Mesodermal cell (in vitro differentiated cells): Measurements from ENCODE around the gene ABCF2. TPM values are rescaled to one million over a fixed set of nuclear protein-coding genes. Genes with fewer than 3 reads are reported as not detected.

ENCODE experiments used
- H3K27ac ChIP-seq: 2 replicates; pipeline ENCODE4 v1.7.0; 2013; ENCODE audit warnings: mild to moderate bottlenecking, low read depth, low read length, moderate library complexity; ENCODE audit not compliant: severe bottlenecking
- H3K36me3 ChIP-seq: 2 replicates; pipeline ENCODE4 v1.7.1; 2013; ENCODE audit warnings: mild to moderate bottlenecking, low read length, moderate library complexity; ENCODE audit not compliant: control insufficient read depth, insufficient read depth
- H3K4me1 ChIP-seq: one replicate; pipeline ENCODE4 v1.7.1; 2013; ENCODE audit warnings: mild to moderate bottlenecking, low read length; ENCODE audit not compliant: insufficient read depth, control insufficient read depth, poor library complexity, severe bottlenecking
- H3K4me3 ChIP-seq: 2 replicates; pipeline ENCODE4 v1.7.0; 2013; ENCODE audit warnings: low read length, control low read depth, mild to moderate bottlenecking; ENCODE audit not compliant: insufficient read depth, poor library complexity, severe bottlenecking; ENCODE audit errors: extremely low read depth
- H3K9me3 ChIP-seq: 2 replicates; pipeline ENCODE4 v1.7.1; 2013; ENCODE audit warnings: mild to moderate bottlenecking, low read length, moderate library complexity; ENCODE audit not compliant: control insufficient read depth
- WGBS, 2 experiments: methylation state at CpG; one replicate each; pipeline ENCODE4 v1.1.5; 2013; ENCODE audit warnings: missing lambda C conversion rate in 2 of 2; ENCODE audit not compliant: insufficient coverage in 2 of 2; 5-methylcytosine and 5-hydroxymethylcytosine counted together
- polyA plus RNA-seq, 2 experiments: library from polyadenylated mRNA; stranded (reverse); fragments of 50-300 nt; gene quantifications; one replicate each; pipeline ENCODE4 v1.2.3, GENCODE V29; 2013

ABCF2 gene
- polyA plus RNA-seq (2013, experiment 1 of 2): 38.7 TPM
- polyA plus RNA-seq (2013, experiment 2 of 2): 33.6 TPM

DNA sequence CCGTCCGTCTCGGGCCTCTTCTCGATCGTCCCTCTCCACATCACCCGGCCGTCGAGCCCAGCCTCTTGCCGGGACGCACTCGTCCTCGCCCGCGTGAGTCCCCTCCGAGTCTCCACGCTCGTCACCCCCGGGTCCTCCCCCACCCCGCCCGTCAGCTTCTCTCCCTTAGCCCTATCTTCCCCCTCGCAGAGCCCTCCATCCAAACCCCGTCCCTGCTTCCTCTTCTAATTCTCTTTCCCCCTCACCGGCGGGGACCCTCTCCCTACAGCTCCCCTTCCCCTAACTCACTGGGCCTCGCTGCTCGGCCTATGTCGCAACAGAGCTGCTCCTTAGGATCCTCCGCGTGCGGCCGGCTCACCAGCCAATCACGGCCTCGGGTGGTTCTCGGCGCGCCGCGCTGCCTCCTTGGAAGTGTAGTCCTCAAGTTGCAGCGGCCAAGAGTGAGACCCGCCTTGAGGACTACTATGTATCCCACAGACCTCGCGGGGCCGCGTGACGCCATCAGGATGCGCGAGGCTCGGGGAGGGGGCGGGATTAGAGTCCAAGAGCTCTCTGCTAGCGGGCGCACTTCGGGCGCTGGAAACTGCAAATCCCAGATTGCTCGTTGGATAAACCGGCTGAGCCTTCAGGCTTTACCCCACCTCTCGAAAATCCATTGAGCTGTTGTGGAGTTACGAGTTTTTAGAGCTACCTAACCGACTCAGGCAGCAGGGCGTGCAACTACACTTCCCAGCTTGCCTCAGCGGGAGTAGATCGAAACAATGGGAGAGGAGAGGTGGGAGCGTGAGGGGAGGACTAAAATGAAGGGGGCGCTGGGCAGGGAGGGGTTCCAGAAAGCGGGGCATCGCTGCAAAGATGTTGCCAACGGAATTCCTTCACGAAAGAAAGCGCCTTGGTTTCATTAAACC, at the start of gene ABCF2:
Gene ABCF2 (minus strand): TSS at position 331 of the 908 bp plus-strand sequence. CDS start 747 bp downstream, outside the sequence.
- H3K27ac ChIP-seq: peak within 1 kb of the TSS; percentile 94
- peaks cover 15% of the 10 kb centered on the region for H3K4me1 ChIP-seq
- 0% methylated on average over 54 to 63 of the region's 68 CpGs for WGBS, 2 experiments
- H3K36me3 ChIP-seq: peaks cover 30% of the 10 kb centered on the region
- H3K4me3 ChIP-seq: peak within 1 kb of the TSS; percentile 88
- H3K9me3 ChIP-seq: no peaks in the 10 kb centered on the region

DNA sequence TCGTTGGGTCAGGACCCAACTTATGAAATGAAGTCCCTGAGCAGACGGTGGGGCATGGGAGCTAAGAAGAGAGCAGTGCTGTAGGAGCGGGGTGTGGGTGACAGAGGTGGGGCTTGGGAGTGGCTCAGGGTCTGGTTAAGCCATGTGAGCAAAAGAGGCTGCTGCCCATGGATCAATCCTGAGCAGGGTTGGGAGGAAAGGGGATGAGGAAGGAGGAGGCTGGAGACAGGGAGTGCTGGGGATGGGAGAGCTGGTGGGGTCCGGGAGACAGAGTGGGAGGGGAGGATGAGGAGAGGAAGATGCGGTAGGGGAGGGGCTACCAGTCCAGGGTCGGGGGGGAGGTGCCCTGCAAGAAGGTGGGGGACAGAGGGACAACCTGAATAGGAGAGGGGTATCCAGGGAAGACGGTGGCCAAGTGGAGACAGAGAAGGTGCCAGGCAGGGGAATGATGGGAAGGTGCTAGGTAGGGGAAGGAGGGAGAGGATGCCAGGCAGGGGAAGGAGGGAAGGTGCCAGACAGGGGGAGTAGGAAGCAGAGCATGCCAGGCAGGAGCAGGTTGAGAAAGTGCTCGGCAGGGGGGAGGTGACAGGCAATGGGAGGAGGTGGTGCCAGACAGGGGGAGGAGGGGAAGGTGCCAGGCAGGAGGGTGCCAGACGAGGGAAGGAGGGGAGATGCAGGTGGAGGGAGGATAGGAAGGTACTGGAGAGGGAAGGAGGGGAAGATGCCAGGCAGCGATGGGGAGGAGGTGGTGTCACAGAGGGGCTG, 49.0 kb upstream of the ABCF2 start:
- no peak overlapping the region for H3K4me3 ChIP-seq
- H3K27ac ChIP-seq: no peak overlapping the region
- H3K9me3 ChIP-seq: no peaks in the 10 kb centered on the region
- no peaks in the 10 kb centered on the region for H3K4me1 ChIP-seq
- no peaks in the 10 kb centered on the region for H3K36me3 ChIP-seq
- WGBS, 2 experiments: 33% methylated on average over 9 to 10 of the region's 10 CpGs

DNA sequence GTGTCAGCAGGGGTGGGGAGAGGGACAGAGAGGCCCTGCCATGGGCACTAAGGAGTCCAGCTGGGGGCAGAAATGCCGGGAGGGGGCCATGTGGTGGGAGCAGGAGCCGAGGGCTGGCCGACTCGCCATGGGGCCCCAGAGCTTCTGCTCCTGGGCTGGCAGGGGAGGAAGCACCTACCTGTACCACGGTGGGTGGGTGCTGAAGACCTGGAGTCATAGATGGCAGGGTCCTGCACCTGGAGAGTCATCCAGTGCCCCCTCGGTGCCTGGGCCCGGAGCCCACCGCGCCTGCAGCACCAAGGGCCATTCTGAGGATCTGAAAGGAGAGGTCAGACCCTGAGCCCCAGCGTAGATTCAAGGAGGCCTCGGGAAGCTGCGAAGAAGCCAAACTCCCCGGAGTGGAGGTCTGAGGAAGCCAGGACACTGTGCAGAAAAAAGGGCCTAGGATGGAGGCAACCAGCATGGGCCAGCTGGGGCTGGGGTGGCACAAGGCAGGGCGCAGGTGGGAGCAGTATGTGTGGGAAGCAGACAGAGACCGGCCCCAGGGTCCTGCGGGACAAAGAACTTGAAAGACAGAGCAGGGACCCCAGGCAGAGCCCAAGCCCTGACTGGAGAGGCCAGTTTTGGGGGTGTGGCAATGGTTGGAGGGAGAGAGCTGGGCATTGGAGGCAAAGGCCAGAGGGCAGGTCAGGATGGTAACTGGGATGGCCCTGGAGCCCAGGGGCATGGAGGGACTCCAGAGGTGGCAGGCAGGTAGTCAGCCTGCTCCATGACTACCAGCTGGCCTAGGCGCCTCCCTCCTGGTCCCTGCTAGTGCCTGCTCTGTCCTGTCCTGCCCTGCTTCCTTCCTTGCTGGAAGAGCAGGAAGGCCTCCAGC, 48.2 kb upstream of the ABCF2 start:
- H3K4me1 ChIP-seq: no peaks in the 10 kb centered on the region
- no peak overlapping the region for H3K27ac ChIP-seq
- WGBS, 2 experiments: 81 to 88% methylated on average over 13 to 17 of the region's 17 CpGs
- no peaks in the 10 kb centered on the region for H3K9me3 ChIP-seq
- no peaks in the 10 kb centered on the region for H3K36me3 ChIP-seq
- H3K4me3 ChIP-seq: no peak overlapping the region

DNA sequence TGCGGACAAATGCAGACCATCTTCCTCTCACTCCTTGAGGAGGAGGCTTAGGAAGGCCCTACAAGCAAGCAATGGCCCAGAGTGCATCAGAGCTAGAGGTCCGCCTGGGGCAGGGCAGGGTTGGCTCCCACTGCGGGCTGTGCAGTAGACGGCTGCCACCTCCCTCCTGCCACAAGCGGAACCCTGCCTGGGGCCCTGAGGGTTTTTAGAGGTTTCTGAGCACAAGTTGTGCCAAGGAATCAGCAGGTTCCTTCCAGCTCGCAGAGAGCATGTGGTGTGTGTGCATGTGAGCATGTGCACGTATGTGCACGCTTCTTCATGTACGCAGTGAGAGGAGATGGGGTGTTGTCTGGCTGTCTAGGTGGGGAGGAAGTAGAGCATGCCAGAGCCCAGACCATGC, 47.4 kb upstream of the ABCF2 start:
- no peaks in the 10 kb centered on the region for H3K9me3 ChIP-seq
- no peaks in the 10 kb centered on the region for H3K36me3 ChIP-seq
- no peak overlapping the region for H3K4me3 ChIP-seq
- no peak overlapping the region for H3K27ac ChIP-seq
- WGBS, 2 experiments: 93 to 97% methylated on average over 7 to 9 of the region's 9 CpGs
- no peaks in the 10 kb centered on the region for H3K4me1 ChIP-seq

DNA sequence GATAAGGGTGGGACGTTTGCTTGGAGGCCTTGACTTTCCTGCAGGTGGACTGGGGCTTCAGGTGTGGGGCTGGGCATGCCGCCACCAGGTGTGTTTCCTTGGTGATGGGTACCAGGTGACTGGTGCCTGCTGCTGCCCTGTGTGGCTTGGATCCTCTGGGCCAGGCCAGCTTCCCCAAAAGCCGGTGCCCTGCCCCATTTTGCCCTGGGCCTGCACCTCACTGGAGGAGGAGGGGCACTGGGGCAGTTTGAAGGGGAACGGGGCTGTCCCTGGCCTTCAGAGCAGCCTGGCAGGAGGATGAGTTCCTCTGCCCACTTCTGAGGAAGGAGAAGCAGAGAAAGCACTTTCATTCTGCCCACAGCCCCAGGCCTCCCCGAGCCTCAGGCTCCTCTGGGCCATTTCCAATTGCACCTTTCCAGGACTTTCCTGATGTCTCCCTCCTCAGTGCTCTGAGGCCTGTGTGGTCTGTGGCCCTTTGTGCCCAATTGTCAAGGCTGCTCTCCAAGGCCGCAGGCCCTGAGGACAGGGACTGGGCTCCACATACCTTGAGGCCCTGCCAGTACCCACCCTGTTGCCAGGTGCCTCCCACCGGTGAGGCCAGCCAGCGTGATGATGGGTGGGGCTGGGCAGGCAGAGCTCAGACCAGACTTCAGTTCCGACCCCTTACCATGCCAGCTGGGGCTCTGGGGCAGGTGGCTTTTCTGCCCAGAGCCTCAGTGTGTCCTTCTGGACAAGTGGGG, 46.8 kb upstream of the ABCF2 start:
- 87 to 92% methylated on average over 6 to 8 of the region's 9 CpGs for WGBS, 2 experiments
- Histone ChIP-seq H3K4me1 (no peaks in the 10 kb centered on the region), H3K27ac (no peak overlapping the region), H3K36me3 (no peaks in the 10 kb centered on the region), H3K4me3 (no peak overlapping the region), H3K9me3 (no peaks in the 10 kb centered on the region)

DNA sequence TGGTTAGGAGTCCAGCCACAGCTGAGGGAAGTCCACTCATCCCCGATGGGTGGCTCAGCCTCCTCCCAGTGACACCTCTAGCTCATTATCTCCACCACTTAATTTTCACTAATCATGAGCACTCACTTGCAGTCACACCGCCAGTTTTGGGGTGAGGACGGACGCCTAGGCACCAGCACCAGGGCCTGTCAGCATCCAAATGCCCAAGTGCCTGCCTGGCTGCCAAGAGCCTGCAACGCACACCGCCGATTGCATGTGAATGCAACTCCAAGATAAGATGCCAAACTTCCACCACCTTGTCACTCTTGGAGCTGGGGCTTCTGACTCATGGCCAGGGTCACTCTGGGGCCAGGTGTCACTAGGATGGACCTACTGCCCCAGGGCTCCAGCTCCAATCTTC, 45.9 kb upstream of the ABCF2 start:
- H3K27ac ChIP-seq: no peak overlapping the region
- H3K4me1 ChIP-seq: no peaks in the 10 kb centered on the region
- no peaks in the 10 kb centered on the region for H3K9me3 ChIP-seq
- 88 to 94% methylated on average over 5 to 7 of the region's 7 CpGs for WGBS, 2 experiments
- no peaks in the 10 kb centered on the region for H3K36me3 ChIP-seq
- no peak overlapping the region for H3K4me3 ChIP-seq

DNA sequence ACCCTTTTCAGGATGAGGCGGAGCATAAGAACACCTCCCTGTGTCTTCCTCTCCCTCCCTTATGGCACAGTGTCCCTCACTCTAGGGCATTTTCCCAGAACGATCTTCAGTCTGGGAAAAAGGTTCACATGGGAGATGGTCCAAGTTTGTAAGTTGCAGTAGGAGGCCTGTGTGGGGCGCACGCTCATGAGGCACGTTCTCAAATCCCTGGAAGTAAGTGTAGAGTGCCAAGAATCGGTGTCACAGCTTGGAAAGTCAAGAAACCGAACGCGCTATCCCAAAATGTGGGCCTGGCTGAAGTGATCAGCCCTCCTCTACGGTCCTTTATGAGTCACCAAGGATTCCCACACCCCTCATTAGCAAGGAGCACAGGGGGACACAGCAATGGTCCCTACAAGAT, 45.4 kb upstream of the ABCF2 start:
- H3K27ac ChIP-seq: no peak overlapping the region
- H3K4me1 ChIP-seq: no peaks in the 10 kb centered on the region
- no peaks in the 10 kb centered on the region for H3K36me3 ChIP-seq
- no peaks in the 10 kb centered on the region for H3K9me3 ChIP-seq
- no peak overlapping the region for H3K4me3 ChIP-seq
- 79 to 83% methylated on average over 9 of the region's 10 CpGs for WGBS, 2 experiments

DNA sequence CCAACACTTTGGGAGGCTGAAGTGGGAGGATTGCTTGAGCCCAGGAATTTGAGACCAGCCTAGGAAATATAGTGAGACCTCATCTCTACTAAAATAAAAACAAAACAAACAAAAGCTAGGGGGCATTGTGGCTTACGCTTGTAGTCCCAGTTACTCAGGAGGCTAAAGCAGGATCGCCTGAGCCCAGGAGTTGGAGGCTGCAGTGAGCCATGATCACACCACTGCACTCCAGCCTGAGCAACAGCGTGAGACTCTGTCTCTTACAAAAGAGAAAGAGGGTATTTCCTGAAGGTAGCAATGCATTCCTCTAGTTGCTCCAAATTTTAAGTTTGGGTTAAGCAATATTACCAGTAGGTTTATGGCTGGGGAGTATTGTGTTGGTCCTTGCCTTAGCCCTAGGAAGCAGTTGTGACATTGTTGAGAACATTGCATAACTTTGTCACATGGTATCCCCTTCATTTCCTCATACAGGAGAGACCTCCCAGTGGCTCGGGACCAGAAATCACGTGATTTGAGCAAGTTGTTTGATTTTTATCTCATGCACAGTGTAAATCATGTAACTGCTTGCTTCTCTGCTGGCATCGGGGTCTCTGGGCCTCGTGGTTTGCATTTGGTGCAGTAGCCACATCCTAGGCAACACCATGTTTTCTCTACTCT, 44.8 kb upstream of the ABCF2 start:
- H3K4me3 ChIP-seq: no peak overlapping the region
- no peaks in the 10 kb centered on the region for H3K36me3 ChIP-seq
- no peaks in the 10 kb centered on the region for H3K4me1 ChIP-seq
- 87 to 96% methylated on average over 5 to 7 of the region's 7 CpGs for WGBS, 2 experiments
- H3K27ac ChIP-seq: no peak overlapping the region
- H3K9me3 ChIP-seq: no peaks in the 10 kb centered on the region

DNA sequence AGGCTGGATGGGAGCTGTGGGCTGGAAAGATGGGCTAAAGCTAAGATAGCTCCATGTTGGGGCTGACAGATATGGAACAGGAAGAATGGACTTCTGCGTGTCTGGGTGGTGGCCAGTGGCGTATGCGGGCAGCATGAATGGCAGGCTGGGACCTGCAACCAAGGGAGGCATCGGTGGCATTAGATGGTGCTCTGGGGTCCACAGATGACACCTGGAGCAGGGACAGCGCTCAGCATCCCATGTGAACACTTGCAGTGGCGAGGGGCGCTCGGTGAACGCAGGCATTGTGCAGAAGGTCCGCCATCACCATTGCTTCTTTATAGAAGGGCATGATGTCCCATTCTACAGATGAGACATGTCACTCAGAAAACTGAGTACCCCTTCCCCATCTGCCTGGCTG, 42.5 kb upstream of the ABCF2 start:
- Histone ChIP-seq H3K9me3 (no peaks in the 10 kb centered on the region), H3K27ac (no peak overlapping the region), H3K36me3 (no peaks in the 10 kb centered on the region), H3K4me3 (no peak overlapping the region), H3K4me1 (no peaks in the 10 kb centered on the region)
- 97 to 98% methylated on average over 7 to 10 of the region's 10 CpGs for WGBS, 2 experiments
